ENCODE measurements around the gene PTGDR2. TPM values are rescaled to one million over a fixed set of nuclear protein-coding genes. Genes with fewer than 3 reads are reported as not detected.

PTGDR2 gene
- total RNA-seq, 1 donor from 2014 or later = 0.25 TPM

GRCh38 chr11:60844870-60845221 lies 10.9 kb downstream of the PTGDR2 start:
- Histone ChIP-seq H3K36me3 (peaks cover 0 to 23% of the 10 kb centered on the region in 2 donors), H3K4me1 (peaks cover 38% of the 10 kb centered on the region), H3K9me3 (no peaks in the 10 kb centered on the region), H3K27me3 (no peaks in the 10 kb centered on the region), H3K27ac (no peak overlapping the region), H3K4me3 (no peak overlapping the region)
- intact Hi-C loops (cut with DNase I) = loop anchor here (5.0 kb wide), 1 partner anchor 62 kb away; the partner anchor contains the start of gene PRPF19
- no peak for DNase-seq (ENCODE audit: extremely low spot score in 2 of 2)
- TF ChIP-seq CTCF (IDR thresholded peaks at IDR 0.05) (no peak), POLR2AphosphoS5 (IDR thresholded peaks at IDR 0.05; ENCODE audit: insufficient read depth in 1 of 2, low read depth in 1 of 2) (no peak), POLR2A (IDR thresholded peaks at IDR 0.05) (no peak)

- H3K27ac ChIP-seq = no peak overlapping the region
- peaks cover 38% of the 10 kb centered on the region for H3K4me1 ChIP-seq
- peak overlapping the region; percentile 75 to 86 for H3K4me3 ChIP-seq
- no peaks in the 10 kb centered on the region for H3K9me3 ChIP-seq
- intact Hi-C loops (cut with DNase I) = loop anchor here (5.0 kb wide), 1 partner anchor 63 kb away; the partner anchor contains the start of gene PRPF19
- H3K36me3 ChIP-seq = peaks cover 0 to 17% of the 10 kb centered on the region in 2 donors
- no peak for DNase-seq (ENCODE audit: extremely low spot score in 2 of 2)
- no peak for TF ChIP-seq CTCF (IDR thresholded peaks at IDR 0.05)
- TF ChIP-seq POLR2AphosphoS5 (IDR thresholded peaks at IDR 0.05; ENCODE audit: insufficient read depth in 1 of 2, low read depth in 1 of 2) = no peak
- TF ChIP-seq POLR2A (IDR thresholded peaks at IDR 0.05) = no peak
- H3K27me3 ChIP-seq = no peaks in the 10 kb centered on the region
These were observed 11.5 kb downstream of the PTGDR2 start for GRCh38 chr11:60844045-60844869.

GRCh38 chr11:60842668-60843600 lies 12.8 kb downstream of the PTGDR2 start:
- Histone ChIP-seq H3K4me3 (peak overlapping the region; percentile 75 to 86), H3K27ac (peak overlapping the region; percentile 67), H3K36me3 (peaks cover 0 to 4% of the 10 kb centered on the region in 2 donors), H3K27me3 (no peaks in the 10 kb centered on the region), H3K9me3 (no peaks in the 10 kb centered on the region), H3K4me1 (peaks cover 38% of the 10 kb centered on the region)
- DNase-seq (ENCODE audit: extremely low spot score in 2 of 2) = no peak
- TF ChIP-seq POLR2A (IDR thresholded peaks at IDR 0.05) = no peak
- intact Hi-C loops (cut with DNase I) = loop anchor here (5.0 kb wide), 1 partner anchor 64 kb away; the partner anchor contains the start of gene PRPF19

GRCh38 chr11:60841797-60842667 lies 13.7 kb downstream of the PTGDR2 start, which contains the start of gene CCDC86:
Gene CCDC86, plus strand, starts transcription at chr11:60842113. Its CDS starts 12 bp downstream, at chr11:60842125.
- peak in 1 of 2 donors; percentile 97 for DNase-seq (ENCODE audit: extremely low spot score in 2 of 2)
- intact Hi-C loops (cut with DNase I) = loop anchor here (5.0 kb wide), 1 partner anchor 65 kb away; the partner anchor contains the start of gene PRPF19
- H3K4me1 ChIP-seq = peaks cover 38% of the 10 kb centered on the region
- H3K27me3 ChIP-seq = no peaks in the 10 kb centered on the region
- peak within 1 kb of the TSS; percentile 67 for H3K27ac ChIP-seq
- H3K9me3 ChIP-seq = no peaks in the 10 kb centered on the region
- TF ChIP-seq POLR2A (IDR thresholded peaks at IDR 0.05) = no peak
- peak; percentile 86 to 98 for TF ChIP-seq POLR2AphosphoS5 (IDR thresholded peaks at IDR 0.05; ENCODE audit: insufficient read depth in 1 of 2, low read depth in 1 of 2)
- no peak for TF ChIP-seq CTCF (IDR thresholded peaks at IDR 0.05)
- no peaks in the 10 kb centered on the region for H3K36me3 ChIP-seq
- peak within 1 kb of the TSS; percentile 75 to 86 for H3K4me3 ChIP-seq

Data from vagina (tissue), 2 donors.